ENCODE data around the gene FHOD1. TPM values are rescaled to one million over a fixed set of nuclear protein-coding genes. Genes with fewer than 3 reads are reported as not detected.

Gene FHOD1
- total RNA-seq, 2 donors from 2014 or later, result 28.5 to 31.7 TPM

DNA sequence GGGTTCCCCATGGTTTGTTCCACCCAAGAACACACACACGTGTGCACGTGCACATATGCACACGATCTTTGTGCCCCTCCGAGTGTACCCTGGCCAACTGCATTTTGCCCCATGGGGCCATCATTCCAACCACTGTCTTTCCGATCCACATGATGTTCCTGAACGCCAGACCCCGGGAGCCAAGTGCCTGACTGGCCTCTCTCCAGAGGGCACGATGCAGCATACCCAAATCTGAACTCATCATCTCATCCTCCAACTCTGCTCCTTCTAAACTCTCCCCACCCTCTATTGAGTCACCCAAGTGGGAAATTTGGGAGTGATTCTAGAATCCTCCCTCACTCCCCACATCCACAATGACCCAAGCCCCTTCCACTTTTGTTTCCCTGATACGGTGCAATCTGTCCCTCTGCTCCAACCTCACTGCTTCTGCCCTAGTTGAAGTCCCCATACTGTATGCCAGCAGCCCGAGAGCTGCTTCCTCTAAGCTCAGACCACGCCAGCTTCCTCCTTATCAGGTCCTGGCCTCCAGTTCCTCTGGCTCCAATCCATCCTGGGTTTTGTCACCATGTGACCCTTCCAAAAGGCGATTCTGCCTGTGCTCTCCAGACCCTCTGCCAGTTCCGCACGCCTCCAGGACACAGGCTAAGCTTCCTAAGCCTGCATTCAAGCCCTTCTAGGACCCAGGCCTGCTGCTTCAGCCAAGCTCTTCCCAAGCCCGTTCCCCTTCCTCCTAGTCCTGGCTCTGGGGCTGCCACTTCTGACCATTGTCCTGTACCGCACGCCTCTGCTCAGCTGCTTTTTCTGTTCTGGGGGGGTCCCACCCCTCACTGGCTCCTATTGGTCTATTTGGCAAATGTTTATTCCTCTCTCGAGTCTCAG, 30.4 kb downstream of the FHOD1 start:
- Histone ChIP-seq H3K4me1 (ENCODE audit: control insufficient read depth in 1 of 2, low read depth in 2 of 2) (peaks cover 0 to 5% of the 10 kb centered on the region in 2 donors), H3K4me3 (no peak overlapping the region), H3K36me3 (no peaks in the 10 kb centered on the region), H3K9me3 (no peaks in the 10 kb centered on the region), H3K27me3 (replicated peaks; ENCODE audit: insufficient read depth) (no peaks in the 10 kb centered on the region), H3K27ac (no peak overlapping the region)
- DNase-seq (ENCODE audit: low spot score), result no peak
- no peak for ATAC-seq (ENCODE audit: insufficient number of reproducible peaks, low FRiP score, low read depth)
- TF ChIP-seq, protein P1, sequence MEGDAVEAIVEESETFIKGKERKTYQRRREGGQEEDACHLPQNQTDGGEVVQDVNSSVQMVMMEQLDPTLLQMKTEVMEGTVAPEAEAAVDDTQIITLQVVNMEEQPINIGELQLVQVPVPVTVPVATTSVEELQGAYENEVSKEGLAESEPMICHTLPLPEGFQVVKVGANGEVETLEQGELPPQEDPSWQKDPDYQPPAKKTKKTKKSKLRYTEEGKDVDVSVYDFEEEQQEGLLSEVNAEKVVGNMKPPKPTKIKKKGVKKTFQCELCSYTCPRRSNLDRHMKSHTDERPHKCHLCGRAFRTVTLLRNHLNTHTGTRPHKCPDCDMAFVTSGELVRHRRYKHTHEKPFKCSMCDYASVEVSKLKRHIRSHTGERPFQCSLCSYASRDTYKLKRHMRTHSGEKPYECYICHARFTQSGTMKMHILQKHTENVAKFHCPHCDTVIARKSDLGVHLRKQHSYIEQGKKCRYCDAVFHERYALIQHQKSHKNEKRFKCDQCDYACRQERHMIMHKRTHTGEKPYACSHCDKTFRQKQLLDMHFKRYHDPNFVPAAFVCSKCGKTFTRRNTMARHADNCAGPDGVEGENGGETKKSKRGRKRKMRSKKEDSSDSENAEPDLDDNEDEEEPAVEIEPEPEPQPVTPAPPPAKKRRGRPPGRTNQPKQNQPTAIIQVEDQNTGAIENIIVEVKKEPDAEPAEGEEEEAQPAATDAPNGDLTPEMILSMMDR (IDR thresholded peaks at IDR 0.05), result no peak

DNA sequence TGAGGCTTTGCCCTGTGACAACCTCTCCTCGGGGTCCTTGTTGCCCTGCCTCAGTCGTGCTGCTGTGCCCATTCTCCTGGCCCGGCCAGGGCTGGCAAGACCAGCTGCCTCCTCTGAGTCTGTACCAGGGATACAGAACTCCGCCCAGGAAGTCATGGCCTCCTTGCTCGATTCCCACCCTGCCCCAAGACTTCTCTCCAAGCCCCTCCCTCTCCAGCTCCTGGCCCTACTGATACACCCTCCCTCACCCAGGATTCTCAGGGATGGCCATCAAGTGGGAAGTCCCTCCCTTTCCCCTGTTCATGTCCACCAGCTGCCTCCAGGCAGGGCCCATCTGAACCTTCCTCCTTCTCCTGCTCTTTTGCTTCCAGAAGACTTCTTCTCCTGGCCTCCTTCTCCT, 31.6 kb downstream of the FHOD1 start:
- no peak overlapping the region for H3K4me3 ChIP-seq
- no peak for ATAC-seq (ENCODE audit: insufficient number of reproducible peaks, low FRiP score, low read depth)

DNA sequence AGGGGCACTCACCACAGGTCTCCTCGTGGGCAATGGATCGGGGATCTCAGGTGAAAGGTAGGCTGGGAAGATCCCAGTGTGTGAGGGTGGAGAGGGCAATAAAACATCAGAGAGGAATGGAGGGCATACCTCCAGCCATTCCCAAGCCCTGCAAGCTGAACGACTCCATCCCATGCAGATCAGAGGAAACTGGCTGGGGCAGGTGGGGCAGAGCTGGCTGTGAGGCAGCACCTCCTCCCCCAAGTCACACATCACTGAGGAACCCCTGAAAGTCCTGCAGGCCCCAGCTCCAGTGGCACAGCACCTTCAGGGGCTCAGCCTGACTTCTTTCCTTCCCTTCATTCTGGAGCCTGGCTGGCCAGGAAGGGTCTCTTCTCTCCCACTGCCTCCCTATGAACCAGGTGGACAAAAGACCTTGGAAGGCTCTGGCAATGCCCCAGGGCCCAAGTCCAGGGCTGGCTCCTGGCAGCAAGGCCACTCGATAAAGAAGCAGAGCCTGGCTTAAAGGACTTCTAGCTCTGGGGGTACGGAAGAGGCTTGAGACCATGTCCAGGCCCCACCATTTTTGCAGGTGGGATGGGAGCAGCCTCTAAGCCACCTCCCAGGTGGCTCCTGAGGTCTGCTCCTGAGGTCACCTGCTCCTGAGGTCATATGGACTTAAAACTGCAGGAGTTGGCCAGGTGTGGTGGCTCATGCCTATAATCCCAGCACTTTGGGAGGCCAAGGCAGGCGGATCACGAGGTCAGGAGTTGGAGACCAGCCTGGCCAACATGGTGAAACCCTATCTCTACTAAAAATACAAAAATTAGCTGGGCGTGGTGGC, 33.9 kb downstream of the FHOD1 start:
- TF ChIP-seq, protein P1 (IDR thresholded peaks at IDR 0.05), result no peak
- Histone ChIP-seq H3K9me3 (no peaks in the 10 kb centered on the region), H3K36me3 (no peaks in the 10 kb centered on the region), H3K27ac (no peak overlapping the region), H3K4me1 (ENCODE audit: control insufficient read depth in 1 of 2, low read depth in 2 of 2) (peaks cover 0 to 5% of the 10 kb centered on the region in 2 donors), H3K4me3 (no peak overlapping the region), H3K27me3 (replicated peaks; ENCODE audit: insufficient read depth) (no peaks in the 10 kb centered on the region)
- DNase-seq (ENCODE audit: low spot score), result no peak
- no peak for ATAC-seq (ENCODE audit: insufficient number of reproducible peaks, low FRiP score, low read depth)

More for the DNA sequence above, 31.6 kb downstream of the FHOD1 start:
- TF ChIP-seq, protein P1 (IDR thresholded peaks at IDR 0.05), result no peak
- Histone ChIP-seq H3K9me3 (no peaks in the 10 kb centered on the region), H3K4me1 (ENCODE audit: control insufficient read depth in 1 of 2, low read depth in 2 of 2) (peaks cover 0 to 5% of the 10 kb centered on the region in 2 donors), H3K27ac (no peak overlapping the region), H3K27me3 (replicated peaks; ENCODE audit: insufficient read depth) (no peaks in the 10 kb centered on the region), H3K36me3 (no peaks in the 10 kb centered on the region)
- DNase-seq (ENCODE audit: low spot score), result no peak

DNA sequence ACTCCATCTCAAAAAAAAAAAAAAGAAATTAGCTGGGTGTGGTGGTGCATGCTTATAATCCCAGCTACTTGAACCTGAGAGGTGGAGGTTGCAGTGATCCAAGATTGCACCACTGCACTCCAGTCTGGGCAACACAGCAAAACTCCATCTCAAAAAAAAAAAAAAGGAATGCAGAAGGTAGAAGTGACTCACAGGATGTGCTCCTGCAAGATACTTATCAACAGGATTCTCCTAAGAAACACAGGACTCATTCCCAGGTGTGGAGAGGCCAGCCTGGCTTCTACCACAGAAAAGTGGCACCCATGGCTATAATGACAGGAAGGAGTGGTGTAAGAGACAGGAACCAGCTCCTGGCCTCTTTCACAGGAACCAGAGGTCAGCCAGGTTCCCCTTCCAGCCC, 34.5 kb downstream of the FHOD1 start:
- no peaks in the 10 kb centered on the region for H3K27me3 ChIP-seq (replicated peaks; ENCODE audit: insufficient read depth)
- DNase-seq (ENCODE audit: low spot score), result no peak
- no peak for ATAC-seq (ENCODE audit: insufficient number of reproducible peaks, low FRiP score, low read depth)
- TF ChIP-seq, protein P1 (IDR thresholded peaks at IDR 0.05), result no peak
- peaks cover 0 to 4% of the 10 kb centered on the region in 2 donors for H3K4me1 ChIP-seq (ENCODE audit: control insufficient read depth in 1 of 2, low read depth in 2 of 2)
- no peak overlapping the region for H3K27ac ChIP-seq
- H3K9me3 ChIP-seq, result no peaks in the 10 kb centered on the region
- H3K36me3 ChIP-seq, result no peaks in the 10 kb centered on the region
- H3K4me3 ChIP-seq, result no peak overlapping the region

DNA sequence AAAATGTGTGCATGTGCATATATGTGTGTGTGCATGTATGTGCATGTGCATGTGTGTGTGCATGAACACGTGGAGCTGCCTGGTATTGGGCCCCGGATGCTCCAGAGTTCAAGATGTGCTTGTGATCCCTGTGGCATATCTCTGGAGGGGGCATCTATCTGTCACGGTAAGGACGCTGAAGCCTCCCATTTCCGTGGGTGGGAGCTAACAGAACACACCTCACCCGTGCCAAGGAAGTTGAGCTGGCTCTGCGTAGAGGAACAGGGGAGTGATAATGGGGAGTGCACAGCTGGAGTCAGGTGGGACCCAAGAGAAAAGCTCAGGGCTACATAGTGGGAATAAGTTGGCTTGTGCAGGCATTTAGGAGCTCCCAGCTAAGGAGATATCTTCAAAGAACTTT, 35.6 kb downstream of the FHOD1 start:
- DNase-seq (ENCODE audit: low spot score) (no peak), ATAC-seq (ENCODE audit: insufficient number of reproducible peaks, low FRiP score, low read depth) (no peak)
- Histone ChIP-seq H3K27me3 (replicated peaks; ENCODE audit: insufficient read depth) (no peaks in the 10 kb centered on the region), H3K27ac (no peak overlapping the region), H3K9me3 (no peaks in the 10 kb centered on the region), H3K36me3 (no peaks in the 10 kb centered on the region), H3K4me1 (ENCODE audit: control insufficient read depth in 1 of 2, low read depth in 2 of 2) (no peaks in the 10 kb centered on the region), H3K4me3 (no peak overlapping the region)
- TF ChIP-seq, protein P1 (IDR thresholded peaks at IDR 0.05), result no peak
